K562 (cell line): ENCODE results near the gene LEMD1. TPM values are rescaled to one million over a fixed set of nuclear protein-coding genes. Genes with fewer than 3 reads are reported as not detected.

Experiments used
- ATAC-seq: fragments of 200-7000 bp; cut with Tn5 transposase; 3 replicates; pipeline ENCODE4 v1.9.1; 2020; ENCODE audit warnings: moderate library complexity
- BruUV-seq: library from RNA; stranded (reverse); fragments of 400-500 nt; replicated peaks from 2 replicates; lab custom pipeline; 2021; lab: Mats Ljungman, UMichigan
- CTCF ChIA-PET: fragments of 300-600 bp; formaldehyde crosslinking; extraction: SDS; loops from one replicate; lab custom pipeline; 2021; ENCODE audit warnings: low intra/inter-chr PET ratio; lab: Yijun Ruan, JAX
- POLR2A ChIA-PET: fragments of 300-600, 350-650 bp; sonication (Branson Sonifier 250); formaldehyde crosslinking; extraction: SDS; loops from one replicate; lab custom pipeline; 2021; ENCODE audit warnings: antibody characterized with exemption, inconsistent platforms; lab: Yijun Ruan, JAX
- DNase-seq, 4 experiments: peaks; one replicate each; pipeline versions ENCODE4 v3.0.0 to v3.0.0-alpha.2; 2011 to 2018; ENCODE audit warnings: low spot score in 3 of 4, mixed read lengths in 3 of 4; ENCODE audit errors: extremely low read depth in 1 of 4
- FAIRE-seq: peaks from 2 replicates; lab custom pipeline; 2011; peaks lifted over from hg19 to GRCh38; lab: Jason Lieb, UNC
- H2AFZ ChIP-seq: 2 replicates; pipeline ENCODE4 v1.6.0; 2011; ENCODE audit warnings: low read depth, low read length, control low read depth, inconsistent platforms
- H3K27ac ChIP-seq: fragments of 200-600 bp; 3 replicates; pipeline ENCODE4 v1.8.0; 2011; ENCODE audit warnings: low read depth, mild to moderate bottlenecking, control low read depth, inconsistent platforms, low read length, moderate library complexity, mixed read lengths; ENCODE audit errors: extremely low read depth
- H3K27me3 ChIP-seq, 2 experiments: fragments of 300-600 bp in 1 of 2; 2 replicates in 1 of 2; 3 replicates in 1 of 2; pipeline versions ENCODE4 v1.6.0 to v1.8.0; 2011; ENCODE audit warnings: inconsistent platforms in 2 of 2, low read length in 2 of 2, mild to moderate bottlenecking in 1 of 2, mixed read lengths in 1 of 2, moderate library complexity in 1 of 2; ENCODE audit not compliant: control insufficient read depth in 2 of 2, insufficient read depth in 2 of 2
- H3K36me3 ChIP-seq: fragments of 300-600 bp; 3 replicates; pipeline ENCODE4 v1.8.0; 2011; ENCODE audit warnings: mild to moderate bottlenecking, low read length, inconsistent platforms; ENCODE audit not compliant: control insufficient read depth, insufficient read depth
- H3K4me1 ChIP-seq, 2 experiments: fragments of 200-600 bp in 1 of 2; replicated peaks in 1 of 2; 2 replicates in 1 of 2; 3 replicates in 1 of 2; pipeline versions ENCODE4 v1.5.1 to v1.8.0; 2011; ENCODE audit warnings: inconsistent platforms in 2 of 2, low read length in 2 of 2, mild to moderate bottlenecking in 1 of 2, mixed read lengths in 1 of 2, moderate library complexity in 1 of 2; ENCODE audit not compliant: control insufficient read depth in 2 of 2, insufficient read depth in 2 of 2
- H3K4me2 ChIP-seq: 2 replicates; pipeline ENCODE4 v1.6.1; 2011; ENCODE audit warnings: low read length, control low read depth, inconsistent platforms, mixed read lengths; ENCODE audit not compliant: insufficient read depth
- H3K4me3 ChIP-seq: fragments of 200-600 bp; sonication (generic), shearing (Covaris generic); 2 replicates; pipeline ENCODE4 v1.5.1; 2016; ENCODE audit warnings: control low read depth, inconsistent platforms
- H3K79me2 ChIP-seq: fragments of 200-600 bp; 3 replicates; pipeline ENCODE4 v1.8.0; 2011; ENCODE audit warnings: low read length, inconsistent platforms; ENCODE audit not compliant: control insufficient read depth, insufficient read depth
- H3K9ac ChIP-seq, 2 experiments: 2 replicates each; pipeline versions ENCODE4 v1.6.0 to v1.6.1; 2011; ENCODE audit warnings: low read depth in 2 of 2, low read length in 2 of 2, control low read depth in 1 of 2, inconsistent platforms in 1 of 2, mild to moderate bottlenecking in 1 of 2, mixed read lengths in 1 of 2; ENCODE audit not compliant: insufficient read depth in 1 of 2
- H3K9me1 ChIP-seq: one replicate; pipeline ENCODE4 v1.6.0; 2011; ENCODE audit warnings: inconsistent platforms, mild to moderate bottlenecking, low read length, moderate library complexity; ENCODE audit not compliant: control insufficient read depth, insufficient read depth
- H3K9me3 ChIP-seq: replicated peaks from 2 replicates; pipeline ENCODE4 v1.5.1; 2011; ENCODE audit warnings: low read depth, low read length, inconsistent platforms; ENCODE audit not compliant: control insufficient read depth, insufficient read depth
- H4K20me1 ChIP-seq: replicated peaks from 2 replicates; pipeline ENCODE4 v1.6.1; 2011; ENCODE audit warnings: low read length, inconsistent platforms, mixed read lengths; ENCODE audit not compliant: control insufficient read depth, insufficient read depth
- GATAD2A ChIP-seq: fragments of 450-650 bp; IDR thresholded peaks from 2 replicates; pipeline ENCODE4 v1.6.1; 2017
- HMG20B ChIP-seq: fragments of 250-450 bp; sonication (Bioruptor Pico); IDR thresholded peaks from 2 replicates; pipeline ENCODE4 v1.5.0; 2021; ENCODE audit warnings: mild to moderate bottlenecking
- MITF ChIP-seq: IDR thresholded peaks from 2 replicates; pipeline ENCODE4 v1.6.1; 2014; ENCODE audit warnings: antibody characterized with exemption
- TAF1 ChIP-seq: IDR thresholded peaks from 2 replicates; pipeline ENCODE4 v1.6.1; 2011; ENCODE audit warnings: mild to moderate bottlenecking, low read length, moderate library complexity; ENCODE audit not compliant: insufficient read depth, control insufficient read depth, severe bottlenecking; ENCODE audit errors: extremely low read depth
- TRIM25 ChIP-seq: fragments of 450-650 bp; IDR thresholded peaks from 2 replicates; pipeline ENCODE4 v1.7.0; 2016; ENCODE audit warnings: borderline replicate concordance
- ZNF124 ChIP-seq: sonication (generic); formaldehyde crosslinking; IDR thresholded peaks from 2 replicates; pipeline ENCODE4 v1.8.1; 2022; ENCODE audit warnings: missing genetic modification reagents
- ZNF184 ChIP-seq: sonication (generic); formaldehyde crosslinking; IDR thresholded peaks from 2 replicates; pipeline ENCODE4 v1.5.0; 2020; ENCODE audit warnings: missing genetic modification reagents
- ZNF583 ChIP-seq: fragments of 250-450 bp; sonication (Bioruptor Pico); IDR thresholded peaks from 2 replicates; pipeline ENCODE4 v1.4.0; 2020
- ZNF740 ChIP-seq, 3 experiments: fragments of 200-800 bp in 1 of 3; sonication (Bioruptor generic) in 1 of 3; sonication (generic) in 1 of 3; formaldehyde crosslinking in 1 of 3; IDR thresholded peaks; 2 replicates each; pipeline versions ENCODE4 v1.6.1 to v1.8.0; 2016 to 2022; ENCODE audit warnings: mild to moderate bottlenecking in 2 of 3, missing compliant biosample characterization in 2 of 3, missing genetic modification characterization in 2 of 3, missing genetic modification reagents in 1 of 3
- ZSCAN32 ChIP-seq: fragments of 450-650 bp; formaldehyde crosslinking; IDR thresholded peaks from 2 replicates; pipeline ENCODE4 v1.4.0; 2020; ENCODE audit warnings: mild to moderate bottlenecking, moderate library complexity
- WGBS: fragments of 100-300 bp; shearing (Covaris generic); methylation state at CpG from one replicate; pipeline ENCODE4 v1.1.6; 2016; ENCODE audit warnings: low coverage, mixed read lengths; ENCODE audit not compliant: insufficient coverage; ENCODE audit errors: missing lambda C conversion rate; 5-methylcytosine and 5-hydroxymethylcytosine counted together
- in situ Hi-C: fragments of 300-500 bp; cut with MboI; formaldehyde crosslinking; loops from 4 replicates; pipeline ENCODE4 v1.15.0; 2018; ENCODE audit warnings: inconsistent platforms, mixed read lengths
- intact Hi-C: fragments of 100-400 bp; cut with micrococcal nuclease; formaldehyde crosslinking; loops from 2 replicates; pipeline ENCODE4 v1.14.2; 2022
- polyA plus RNA-seq, 8 experiments: library from polyadenylated mRNA; depleted of rRNA in 4 of 8; stranded (reverse) in 5 of 8; unstranded in 3 of 8; fragments of >200 nt; fragmentation: Nextera tagmentation in 2 of 8; fragmentation: Illumina TruSeq in 1 of 8; extraction: Ambion mirVana in 2 of 8; extraction: Trizol in 1 of 8; gene quantifications; 2 replicates each; pipeline versions ENCODE4 v1.2.1 to v1.2.3, GENCODE V29; 2011 to 2014; ENCODE audit warnings: inconsistent platforms in 1 of 8, missing spikeins in 1 of 8
- total RNA-seq, 7 experiments: library from RNA; depleted of rRNA in 6 of 7; stranded (reverse); fragments of >200 nt in 6 of 7; fragmentation: Illumina TruSeq in 2 of 7; extraction: Trizol in 2 of 7; gene quantifications; 2 replicates each; pipeline versions ENCODE4 v1.2.1 to v1.2.3, GENCODE V29; 2011 to 2021; ENCODE audit warnings: low replicate concordance in 1 of 7

The LEMD1 gene
- total and polyA plus RNA-seq, 9 of the 15 experiments (the other 6 are each of a cell fraction or from before 2014, with no cell fraction given), result 0.11 to 2.4 (median 0.57) TPM; not detected in 1

- Histone ChIP-seq H3K9me3 (no peaks in the 10 kb centered on the region), H3K27ac (no peak overlapping the region; the same call in 2 of the 3 replicates), H3K9ac (no peak overlapping the region), H3K4me1 (peaks cover 10 to 13% of the 10 kb centered on the region in 2 experiments), H3K9me1 (no peaks in the 10 kb centered on the region), H3K27me3 (peaks cover 11 to 39% of the 10 kb centered on the region in 2 experiments; a peak in 3 of 5 replicates), H3K79me2 (no peaks in the 10 kb centered on the region), H4K20me1 (no peaks in the 10 kb centered on the region; the same call in 1 of the 2 replicates), H3K36me3 (no peaks in the 10 kb centered on the region), H3K4me3 (no peak overlapping the region), H2AFZ (no peak overlapping the region), H3K4me2 (no peak overlapping the region)
- FAIRE-seq (no peak), DNase-seq (no peak), ATAC-seq (no peak)
- no TSS peak for BruUV-seq
- TF ChIP-seq MITF (no peak), ZNF583 (CRISPR knock-in tag) (no peak), TAF1 (no peak), TRIM25 (no peak), GATAD2A (no peak), ZSCAN32 (no peak), ZNF124 (CRISPR knock-in tag) (no peak), ZNF740 (CRISPR knock-in tag; IDR thresholded peaks at IDR 0.05) (no peak), ZNF740 (tag; IDR thresholded peaks at IDR 0.05) (no peak), HMG20B (CRISPR knock-in tag) (no peak), ZNF184 (CRISPR knock-in tag) (no peak)
- intact Hi-C loops (loop anchor here (10.0 kb wide), 1 partner anchor 82 kb away; the partner anchor contains the start of gene KLHDC8A), in situ Hi-C loops (no loop called here)
- ChIA-PET POLR2A (interaction anchor here (0.9 kb wide), 1 partner anchor 18 kb away, joined by 3 read pairs; no protein-coding TSS in a partner anchor), CTCF (no interaction called here)
- WGBS, result 1% methylated on average over 5 of the region's 5 CpGs
Observed at GRCh38 chr1:205436776-205437410, 15.0 kb upstream of the LEMD1 start.
